Neural progenitor cell (in vitro differentiated cells): ENCODE results near the gene ASB1. TPM values are rescaled to one million over a fixed set of nuclear protein-coding genes. Genes with fewer than 3 reads are reported as not detected.

Experiments
- DNase-seq: peaks from one replicate; pipeline ENCODE4 v3.0.0-alpha.2; 2016; ENCODE audit warnings: low spot score
- H2AFZ ChIP-seq: fragments of 200-600 bp; sonication (generic); replicated peaks from 2 replicates; pipeline ENCODE4 v1.6.1; 2016; ENCODE audit warnings: antibody characterized with exemption
- H3F3A ChIP-seq: fragments of 200-600 bp; sonication (generic); 2 replicates; pipeline ENCODE4 v1.6.1; 2016; ENCODE audit warnings: antibody characterized with exemption, low read depth
- H3K27ac ChIP-seq: fragments of 200-600 bp; sonication (generic); 2 replicates; pipeline ENCODE4 v1.5.1; 2016; ENCODE audit warnings: mild to moderate bottlenecking
- H3K27me3 ChIP-seq: fragments of 200-600 bp; sonication (generic); 2 replicates; pipeline ENCODE4 v1.6.1; 2016; ENCODE audit warnings: mild to moderate bottlenecking, moderate library complexity
- H3K36me3 ChIP-seq: fragments of 200-600 bp; sonication (generic); 2 replicates; pipeline ENCODE4 v1.5.1; 2016
- H3K4me1 ChIP-seq: fragments of 200-600 bp; sonication (generic); 2 replicates; pipeline ENCODE4 v1.6.1; 2016; ENCODE audit warnings: mixed run types
- H3K4me2 ChIP-seq: fragments of 200-600 bp; sonication (generic); 2 replicates; pipeline ENCODE4 v1.6.1; 2016
- H3K4me3 ChIP-seq: fragments of 200-600 bp; sonication (generic); 2 replicates; pipeline ENCODE4 v1.5.1; 2016
- H3K79me2 ChIP-seq: fragments of 200-600 bp; sonication (generic); 2 replicates; pipeline ENCODE4 v1.6.1; 2016; ENCODE audit warnings: low read depth
- H3K9ac ChIP-seq: fragments of 200-600 bp; sonication (generic); 2 replicates; pipeline ENCODE4 v1.6.1; 2016
- H3K9me3 ChIP-seq: fragments of 200-600 bp; sonication (generic); 2 replicates; pipeline ENCODE4 v1.5.1; 2016; ENCODE audit warnings: low read depth
- H4K20me1 ChIP-seq: fragments of 200-600 bp; sonication (generic); 2 replicates; pipeline ENCODE4 v1.6.1; 2016; ENCODE audit warnings: low read depth
- H3K27ac Mint-ChIP-seq: 3 replicates; pipeline ENCODE4 v1.8.0; 2021; ENCODE audit warnings: mixed read lengths
- H3K27me3 Mint-ChIP-seq: 2 replicates; pipeline ENCODE4 v1.8.0; 2022; ENCODE audit warnings: low read depth, mild to moderate bottlenecking, inconsistent platforms, moderate library complexity, mixed read lengths; ENCODE audit not compliant: insufficient read depth
- H3K36me3 Mint-ChIP-seq: 3 replicates; pipeline ENCODE4 v1.8.0; 2021; ENCODE audit warnings: mixed read lengths
- H3K4me1 Mint-ChIP-seq: 3 replicates; pipeline ENCODE4 v1.8.0; 2021; ENCODE audit warnings: mixed read lengths
- H3K4me3 Mint-ChIP-seq: 3 replicates; pipeline ENCODE4 v1.8.0; 2021; ENCODE audit warnings: mild to moderate bottlenecking, moderate library complexity, mixed read lengths
- H3K9me3 Mint-ChIP-seq: 3 replicates; pipeline ENCODE4 v1.8.0; 2020; ENCODE audit warnings: mixed read lengths
- EZH2 ChIP-seq: fragments of 200-600 bp; sonication (generic); IDR thresholded peaks from 2 replicates; pipeline ENCODE4 v1.6.1; 2017; ENCODE audit warnings: antibody characterized with exemption, mild to moderate bottlenecking, moderate library complexity
- EZH2phosphoT487 ChIP-seq: fragments of 200-600 bp; sonication (generic); IDR thresholded peaks from 2 replicates; pipeline ENCODE4 v1.6.1; 2017; ENCODE audit warnings: antibody characterized with exemption
- total RNA-seq: library from RNA; depleted of rRNA; stranded (reverse); fragments of >200 nt; gene quantifications from 2 replicates; pipeline ENCODE4 v1.2.3, GENCODE V29; 2015; ENCODE audit warnings: low replicate concordance
- TF ChIP-seq, protein P1 (sequence below): fragments of 200-600 bp; sonication (generic); IDR thresholded peaks from 2 replicates; pipeline ENCODE4 v1.5.1; 2017; ENCODE audit warnings: antibody characterized with exemption, mild to moderate bottlenecking

ASB1 gene
- total RNA-seq, 1 donor from 2014 or later = 29.2 TPM

DNA sequence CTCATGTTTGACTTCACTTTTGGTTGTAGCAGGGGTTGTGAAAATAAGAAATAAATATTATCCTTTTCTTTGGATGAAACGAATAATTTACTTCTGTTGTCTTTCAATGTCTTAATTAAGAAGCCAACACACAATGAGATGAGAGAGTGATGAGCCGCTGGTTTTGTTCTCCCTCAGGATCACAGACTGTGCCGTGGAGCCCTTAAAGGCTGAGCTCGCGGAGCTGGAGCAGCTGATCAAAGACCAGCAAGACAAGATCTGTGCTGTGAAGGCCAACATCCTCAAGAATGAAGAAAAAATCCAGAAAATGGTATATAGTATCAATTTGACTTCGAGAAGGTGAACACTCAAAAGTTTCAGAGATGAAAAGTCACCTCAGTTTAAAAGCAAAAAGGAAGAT, 28.1 kb upstream of the ASB1 start:
- Mint-ChIP-seq H3K36me3 (peaks cover 5% of the 10 kb centered on the region), H3K27ac (no peak overlapping the region), H3K9me3 (no peaks in the 10 kb centered on the region), H3K4me3 (no peak overlapping the region), H3K4me1 (peaks cover 17% of the 10 kb centered on the region), H3K27me3 (peaks cover 3% of the 10 kb centered on the region)
- H3K9me3 ChIP-seq = no peaks in the 10 kb centered on the region
- no peaks in the 10 kb centered on the region for H4K20me1 ChIP-seq
- H3K9ac ChIP-seq = no peak overlapping the region
- TF ChIP-seq EZH2 (no peak), EZH2phosphoT487 (no peak)
- TF ChIP-seq, protein P1, sequence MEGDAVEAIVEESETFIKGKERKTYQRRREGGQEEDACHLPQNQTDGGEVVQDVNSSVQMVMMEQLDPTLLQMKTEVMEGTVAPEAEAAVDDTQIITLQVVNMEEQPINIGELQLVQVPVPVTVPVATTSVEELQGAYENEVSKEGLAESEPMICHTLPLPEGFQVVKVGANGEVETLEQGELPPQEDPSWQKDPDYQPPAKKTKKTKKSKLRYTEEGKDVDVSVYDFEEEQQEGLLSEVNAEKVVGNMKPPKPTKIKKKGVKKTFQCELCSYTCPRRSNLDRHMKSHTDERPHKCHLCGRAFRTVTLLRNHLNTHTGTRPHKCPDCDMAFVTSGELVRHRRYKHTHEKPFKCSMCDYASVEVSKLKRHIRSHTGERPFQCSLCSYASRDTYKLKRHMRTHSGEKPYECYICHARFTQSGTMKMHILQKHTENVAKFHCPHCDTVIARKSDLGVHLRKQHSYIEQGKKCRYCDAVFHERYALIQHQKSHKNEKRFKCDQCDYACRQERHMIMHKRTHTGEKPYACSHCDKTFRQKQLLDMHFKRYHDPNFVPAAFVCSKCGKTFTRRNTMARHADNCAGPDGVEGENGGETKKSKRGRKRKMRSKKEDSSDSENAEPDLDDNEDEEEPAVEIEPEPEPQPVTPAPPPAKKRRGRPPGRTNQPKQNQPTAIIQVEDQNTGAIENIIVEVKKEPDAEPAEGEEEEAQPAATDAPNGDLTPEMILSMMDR = no peak
- H3K36me3 ChIP-seq = no peaks in the 10 kb centered on the region
- DNase-seq = peak; percentile 40
- H3K79me2 ChIP-seq = no peaks in the 10 kb centered on the region
- H3K27ac ChIP-seq = peak overlapping the region; percentile 35
- H3K27me3 ChIP-seq = no peaks in the 10 kb centered on the region
- H3K4me3 ChIP-seq = no peak overlapping the region
- H3F3A ChIP-seq = peaks cover 8% of the 10 kb centered on the region
- H3K4me1 ChIP-seq = peaks cover 18% of the 10 kb centered on the region
- H3K4me2 ChIP-seq = peak overlapping the region; percentile 29
- H2AFZ ChIP-seq = no peak overlapping the region

DNA sequence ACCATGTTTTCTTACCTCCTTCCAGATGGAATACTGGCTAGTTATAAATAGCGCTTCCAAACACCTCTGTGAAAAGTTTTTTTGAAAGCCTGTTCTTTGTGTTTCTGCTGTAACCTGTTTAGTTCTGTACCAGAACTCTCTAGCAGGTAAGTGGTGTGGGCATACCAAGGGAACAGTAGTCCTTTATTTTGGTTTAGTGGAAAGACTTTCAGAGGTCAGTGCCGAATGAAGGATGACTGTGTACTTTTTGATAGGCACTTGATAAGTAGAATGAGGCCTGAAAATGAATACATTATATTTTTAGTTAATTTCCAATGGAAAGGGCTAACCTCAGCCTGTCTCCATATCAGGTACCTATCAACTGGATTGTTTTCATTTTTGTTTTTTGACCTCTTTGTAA, 27.6 kb upstream of the ASB1 start:
- Mint-ChIP-seq H3K27ac (no peak overlapping the region), H3K4me1 (peaks cover 21% of the 10 kb centered on the region), H3K36me3 (peaks cover 10% of the 10 kb centered on the region), H3K27me3 (peaks cover 3% of the 10 kb centered on the region), H3K9me3 (no peaks in the 10 kb centered on the region), H3K4me3 (no peak overlapping the region)
- Histone ChIP-seq H3K4me3 (no peak overlapping the region), H3K36me3 (no peaks in the 10 kb centered on the region), H3K4me2 (peak overlapping the region; percentile 29), H4K20me1 (no peaks in the 10 kb centered on the region), H3K27ac (peak overlapping the region; percentile 35), H3K27me3 (no peaks in the 10 kb centered on the region), H2AFZ (no peak overlapping the region), H3K9me3 (no peaks in the 10 kb centered on the region), H3F3A (peaks cover 8% of the 10 kb centered on the region), H3K4me1 (peaks cover 19% of the 10 kb centered on the region), H3K9ac (no peak overlapping the region), H3K79me2 (no peaks in the 10 kb centered on the region)
- no peak for DNase-seq
- no peak for TF ChIP-seq EZH2
- TF ChIP-seq, protein P1 = no peak

DNA sequence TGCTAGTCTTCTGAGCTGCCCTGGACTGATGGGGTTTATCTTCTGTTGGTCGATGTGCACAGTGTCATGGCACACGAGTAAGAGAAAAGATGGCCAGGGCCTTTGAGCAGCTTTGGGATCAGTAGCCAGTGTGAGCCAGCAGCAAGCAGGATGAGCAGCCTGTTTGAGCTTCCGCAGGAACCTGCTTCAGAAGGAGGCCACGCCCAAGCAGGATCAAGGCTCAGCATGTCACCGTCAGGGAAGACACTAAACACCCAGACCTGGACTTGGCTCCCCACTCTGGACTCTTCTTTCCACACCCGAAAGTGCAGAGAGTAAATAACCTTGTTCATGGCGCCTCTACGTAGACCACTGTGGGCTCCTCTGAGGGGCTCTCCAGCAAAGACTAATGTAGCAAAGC, 25.2 kb upstream of the ASB1 start:
- Histone ChIP-seq H3K27ac (no peak overlapping the region), H3F3A (peaks cover 8% of the 10 kb centered on the region), H2AFZ (no peak overlapping the region), H3K27me3 (no peaks in the 10 kb centered on the region), H3K79me2 (no peaks in the 10 kb centered on the region), H4K20me1 (no peaks in the 10 kb centered on the region), H3K4me3 (no peak overlapping the region), H3K36me3 (no peaks in the 10 kb centered on the region), H3K9me3 (no peaks in the 10 kb centered on the region), H3K4me1 (peaks cover 25% of the 10 kb centered on the region), H3K4me2 (no peak overlapping the region), H3K9ac (no peak overlapping the region)
- peaks cover 11% of the 10 kb centered on the region for H3K36me3 Mint-ChIP-seq
- TF ChIP-seq EZH2phosphoT487 (no peak), EZH2 (no peak)
- TF ChIP-seq, protein P1 = no peak
- no peak for DNase-seq
- peak overlapping the region; percentile 57 for H3K27ac Mint-ChIP-seq
- H3K9me3 Mint-ChIP-seq = no peaks in the 10 kb centered on the region
- H3K4me1 Mint-ChIP-seq = peaks cover 23% of the 10 kb centered on the region
- no peak overlapping the region for H3K4me3 Mint-ChIP-seq
- H3K27me3 Mint-ChIP-seq = peaks cover 2% of the 10 kb centered on the region
